K562 (cell line): ENCODE data around the gene IGFALS. TPM values are rescaled to one million over a fixed set of nuclear protein-coding genes. Genes with fewer than 3 reads are reported as not detected.

Experiments
- ATAC-seq: fragments of 200-7000 bp; cut with Tn5 transposase; 3 replicates; pipeline ENCODE4 v1.9.1; 2020; ENCODE audit warnings: moderate library complexity
- BruUV-seq: library from RNA; stranded (reverse); fragments of 400-500 nt; replicated peaks from 2 replicates; lab custom pipeline; 2021; lab: Mats Ljungman, UMichigan
- CTCF ChIA-PET: fragments of 300-600 bp; formaldehyde crosslinking; extraction: SDS; loops from one replicate; lab custom pipeline; 2021; ENCODE audit warnings: low intra/inter-chr PET ratio; lab: Yijun Ruan, JAX
- POLR2A ChIA-PET: fragments of 300-600, 350-650 bp; sonication (Branson Sonifier 250); formaldehyde crosslinking; extraction: SDS; loops from one replicate; lab custom pipeline; 2021; ENCODE audit warnings: antibody characterized with exemption, inconsistent platforms; lab: Yijun Ruan, JAX
- DNase-seq, 4 experiments: peaks; one replicate each; pipeline versions ENCODE4 v3.0.0 to v3.0.0-alpha.2; 2011 to 2018; ENCODE audit warnings: low spot score in 3 of 4, mixed read lengths in 3 of 4; ENCODE audit errors: extremely low read depth in 1 of 4
- FAIRE-seq: peaks from 2 replicates; lab custom pipeline; 2011; peaks lifted over from hg19 to GRCh38; lab: Jason Lieb, UNC
- H2AFZ ChIP-seq: 2 replicates; pipeline ENCODE4 v1.6.0; 2011; ENCODE audit warnings: low read depth, low read length, control low read depth, inconsistent platforms
- H3K27ac ChIP-seq: fragments of 200-600 bp; 3 replicates; pipeline ENCODE4 v1.8.0; 2011; ENCODE audit warnings: low read depth, mild to moderate bottlenecking, control low read depth, inconsistent platforms, low read length, moderate library complexity, mixed read lengths; ENCODE audit errors: extremely low read depth
- H3K27me3 ChIP-seq, 2 experiments: fragments of 300-600 bp in 1 of 2; 2 replicates in 1 of 2; 3 replicates in 1 of 2; pipeline versions ENCODE4 v1.6.0 to v1.8.0; 2011; ENCODE audit warnings: inconsistent platforms in 2 of 2, low read length in 2 of 2, mild to moderate bottlenecking in 1 of 2, mixed read lengths in 1 of 2, moderate library complexity in 1 of 2; ENCODE audit not compliant: control insufficient read depth in 2 of 2, insufficient read depth in 2 of 2
- H3K36me3 ChIP-seq: fragments of 300-600 bp; 3 replicates; pipeline ENCODE4 v1.8.0; 2011; ENCODE audit warnings: mild to moderate bottlenecking, low read length, inconsistent platforms; ENCODE audit not compliant: control insufficient read depth, insufficient read depth
- H3K4me1 ChIP-seq, 2 experiments: fragments of 200-600 bp in 1 of 2; replicated peaks in 1 of 2; 2 replicates in 1 of 2; 3 replicates in 1 of 2; pipeline versions ENCODE4 v1.5.1 to v1.8.0; 2011; ENCODE audit warnings: inconsistent platforms in 2 of 2, low read length in 2 of 2, mild to moderate bottlenecking in 1 of 2, mixed read lengths in 1 of 2, moderate library complexity in 1 of 2; ENCODE audit not compliant: control insufficient read depth in 2 of 2, insufficient read depth in 2 of 2
- H3K4me2 ChIP-seq: 2 replicates; pipeline ENCODE4 v1.6.1; 2011; ENCODE audit warnings: low read length, control low read depth, inconsistent platforms, mixed read lengths; ENCODE audit not compliant: insufficient read depth
- H3K4me3 ChIP-seq: fragments of 200-600 bp; sonication (generic), shearing (Covaris generic); 2 replicates; pipeline ENCODE4 v1.5.1; 2016; ENCODE audit warnings: control low read depth, inconsistent platforms
- H3K79me2 ChIP-seq: fragments of 200-600 bp; 3 replicates; pipeline ENCODE4 v1.8.0; 2011; ENCODE audit warnings: low read length, inconsistent platforms; ENCODE audit not compliant: control insufficient read depth, insufficient read depth
- H3K9ac ChIP-seq, 2 experiments: 2 replicates each; pipeline versions ENCODE4 v1.6.0 to v1.6.1; 2011; ENCODE audit warnings: low read depth in 2 of 2, low read length in 2 of 2, control low read depth in 1 of 2, inconsistent platforms in 1 of 2, mild to moderate bottlenecking in 1 of 2, mixed read lengths in 1 of 2; ENCODE audit not compliant: insufficient read depth in 1 of 2
- H3K9me1 ChIP-seq: one replicate; pipeline ENCODE4 v1.6.0; 2011; ENCODE audit warnings: inconsistent platforms, mild to moderate bottlenecking, low read length, moderate library complexity; ENCODE audit not compliant: control insufficient read depth, insufficient read depth
- H3K9me3 ChIP-seq: replicated peaks from 2 replicates; pipeline ENCODE4 v1.5.1; 2011; ENCODE audit warnings: low read depth, low read length, inconsistent platforms; ENCODE audit not compliant: control insufficient read depth, insufficient read depth
- H4K20me1 ChIP-seq: replicated peaks from 2 replicates; pipeline ENCODE4 v1.6.1; 2011; ENCODE audit warnings: low read length, inconsistent platforms, mixed read lengths; ENCODE audit not compliant: control insufficient read depth, insufficient read depth
- BRCA1 ChIP-seq, 2 experiments: fragments of 450-650 bp in 1 of 2; sonication (generic) in 1 of 2; formaldehyde crosslinking in 1 of 2; IDR thresholded peaks; 2 replicates each; pipeline versions ENCODE4 v1.5.0 to v1.6.1; 2017 to 2020; ENCODE audit warnings: mild to moderate bottlenecking in 1 of 2, missing genetic modification reagents in 1 of 2
- FOXJ3 ChIP-seq: sonication (generic); formaldehyde crosslinking; IDR thresholded peaks from 2 replicates; pipeline ENCODE4 v1.4.0; 2020; ENCODE audit warnings: mild to moderate bottlenecking, missing genetic modification reagents
- FOXM1 ChIP-seq, 2 experiments: fragments of 450-650 bp in 1 of 2; sonication (generic) in 1 of 2; formaldehyde crosslinking in 1 of 2; IDR thresholded peaks; 2 replicates each; pipeline versions ENCODE4 v1.6.1 to v1.9.0; 2017 to 2022; ENCODE audit warnings: low read depth in 2 of 2, mild to moderate bottlenecking in 2 of 2, missing genetic modification reagents in 1 of 2, moderate library complexity in 1 of 2
- HMGN3 ChIP-seq: IDR thresholded peaks from 2 replicates; pipeline ENCODE4 v1.6.1; 2011; ENCODE audit warnings: borderline replicate concordance, low read depth, mild to moderate bottlenecking, mixed read lengths, low read length; ENCODE audit not compliant: insufficient read length; ENCODE audit errors: extremely low read depth
- MBD2 ChIP-seq: sonication (generic); IDR thresholded peaks from 2 replicates; pipeline ENCODE4 v1.6.1; 2016; ENCODE audit warnings: low read depth, borderline replicate concordance
- MYBL2 ChIP-seq, 2 experiments: fragments of 450-650 bp in 1 of 2; sonication (generic) in 1 of 2; formaldehyde crosslinking in 1 of 2; IDR thresholded peaks; 2 replicates each; pipeline versions ENCODE4 v1.6.1 to v1.8.1; 2017 to 2022; ENCODE audit warnings: borderline replicate concordance in 1 of 2, inconsistent platforms in 1 of 2, low read depth in 1 of 2, mild to moderate bottlenecking in 1 of 2, missing genetic modification reagents in 1 of 2, moderate library complexity in 1 of 2
- SAP30 ChIP-seq: fragments of 200-600 bp; sonication (generic); IDR thresholded peaks from 2 replicates; pipeline ENCODE4 v1.6.1; 2012; ENCODE audit warnings: borderline replicate concordance, low read depth, mild to moderate bottlenecking, moderate library complexity, low read length, control low read depth, inconsistent platforms; ENCODE audit not compliant: insufficient read depth, poor library complexity, severe bottlenecking
- ZC3H4 ChIP-seq: sonication (generic); formaldehyde crosslinking; IDR thresholded peaks from 2 replicates; pipeline ENCODE4 v1.9.0; 2021; ENCODE audit warnings: missing genetic modification reagents, borderline replicate concordance
- ZNF584 ChIP-seq: fragments of 200-800 bp; sonication (Bioruptor generic); IDR thresholded peaks from 2 replicates; pipeline ENCODE4 v1.6.1; 2016; ENCODE audit warnings: low read depth, mild to moderate bottlenecking, missing genetic modification characterization, missing compliant biosample characterization
- WGBS: fragments of 100-300 bp; shearing (Covaris generic); methylation state at CpG from one replicate; pipeline ENCODE4 v1.1.6; 2016; ENCODE audit warnings: low coverage, mixed read lengths; ENCODE audit not compliant: insufficient coverage; ENCODE audit errors: missing lambda C conversion rate; 5-methylcytosine and 5-hydroxymethylcytosine counted together
- in situ Hi-C: fragments of 300-500 bp; cut with MboI; formaldehyde crosslinking; loops from 4 replicates; pipeline ENCODE4 v1.15.0; 2018; ENCODE audit warnings: inconsistent platforms, mixed read lengths
- intact Hi-C: fragments of 100-400 bp; cut with micrococcal nuclease; formaldehyde crosslinking; loops from 2 replicates; pipeline ENCODE4 v1.14.2; 2022
- polyA plus RNA-seq, 8 experiments: library from polyadenylated mRNA; depleted of rRNA in 4 of 8; stranded (reverse) in 5 of 8; unstranded in 3 of 8; fragments of >200 nt; fragmentation: Nextera tagmentation in 2 of 8; fragmentation: Illumina TruSeq in 1 of 8; extraction: Ambion mirVana in 2 of 8; extraction: Trizol in 1 of 8; gene quantifications; 2 replicates each; pipeline versions ENCODE4 v1.2.1 to v1.2.3, GENCODE V29; 2011 to 2014; ENCODE audit warnings: inconsistent platforms in 1 of 8, missing spikeins in 1 of 8
- total RNA-seq, 7 experiments: library from RNA; depleted of rRNA in 6 of 7; stranded (reverse); fragments of >200 nt in 6 of 7; fragmentation: Illumina TruSeq in 2 of 7; extraction: Trizol in 2 of 7; gene quantifications; 2 replicates each; pipeline versions ENCODE4 v1.2.1 to v1.2.3, GENCODE V29; 2011 to 2021; ENCODE audit warnings: low replicate concordance in 1 of 7
- TF ChIP-seq, protein P1 (sequence below): sonication (generic); formaldehyde crosslinking; IDR thresholded peaks from 2 replicates; pipeline ENCODE4 v1.9.0; 2022; ENCODE audit warnings: mild to moderate bottlenecking, missing genetic modification reagents
- TF ChIP-seq, protein P2 (sequence below): fragments of 150-350 bp; conservative IDR thresholded peaks from 2 replicates; pipeline ENCODE4 v1.6.1; 2014; ENCODE audit warnings: low read length
- TF ChIP-seq, protein P3 (sequence below): fragments of 250-450 bp; sonication (Bioruptor Pico); IDR thresholded peaks from 2 replicates; pipeline ENCODE4 v1.9.0; 2021; ENCODE audit warnings: mild to moderate bottlenecking, inconsistent platforms

IGFALS gene
- total and polyA plus RNA-seq, 9 of the 15 experiments (the other 6 are each of a cell fraction or from before 2014, with no cell fraction given): not detected

DNA sequence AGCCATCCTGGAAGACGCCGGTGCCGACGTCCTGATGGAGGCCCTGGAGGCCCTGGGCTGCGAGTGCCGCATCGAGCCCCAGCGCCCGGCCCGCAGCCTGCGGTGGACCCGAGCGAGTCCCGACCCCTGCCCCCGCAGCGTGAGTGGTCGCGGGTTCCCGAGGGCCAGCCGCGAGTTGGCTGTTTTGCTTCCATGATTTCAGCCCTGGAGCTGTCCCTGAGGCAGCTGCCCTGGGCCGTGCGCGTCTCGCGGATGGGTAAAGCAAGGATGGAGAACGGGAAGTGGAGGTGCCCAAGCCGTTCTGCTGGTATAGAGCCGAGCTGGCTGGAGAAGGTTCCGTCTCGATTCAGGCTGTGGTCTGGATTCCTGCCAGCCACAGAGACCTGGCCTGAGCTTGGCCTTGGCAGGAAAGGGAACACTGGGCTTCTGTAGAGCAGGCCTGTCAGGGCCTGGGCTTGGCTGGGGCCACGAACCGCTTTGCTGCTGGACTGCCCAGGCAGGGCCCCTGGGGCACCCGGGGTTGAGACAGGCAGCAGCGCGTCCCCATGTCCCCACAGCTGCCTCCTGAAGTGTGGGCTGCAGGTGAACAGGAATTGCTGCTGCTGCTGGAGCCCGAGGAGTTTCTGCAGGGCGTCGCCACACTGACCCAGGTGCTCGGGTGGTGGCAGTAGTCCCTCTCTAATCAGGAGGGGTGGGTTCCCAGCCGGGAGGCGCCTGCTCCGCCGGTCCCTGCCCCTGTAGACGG is 19.6 kb downstream of the IGFALS start:
- in situ Hi-C loops: no loop called here
- TF ChIP-seq FOXJ3 (CRISPR knock-in tag) (no peak), BRCA1 (IDR thresholded peaks at IDR 0.05) (no peak), BRCA1 (CRISPR knock-in tag; IDR thresholded peaks at IDR 0.05) (0 out of 2 replicates have a peak, but pooled peaks have one; percentile 19), MBD2 (peak; percentile 8; the same call in 1 of the 2 replicates), SAP30 (peak; percentile 3), HMGN3 (peak; percentile 10), ZNF584 (CRISPR knock-in tag) (peak; percentile 6; the same call in 1 of the 2 replicates), FOXM1 (IDR thresholded peaks at IDR 0.05; ENCODE audit: low read depth) (no peak), FOXM1 (CRISPR knock-in tag; IDR thresholded peaks at IDR 0.05; ENCODE audit: low read depth) (0 out of 2 replicates have a peak, but pooled peaks have one; percentile 10), MYBL2 (IDR thresholded peaks at IDR 0.05; ENCODE audit: low read depth) (no peak), MYBL2 (CRISPR knock-in tag; IDR thresholded peaks at IDR 0.05; ENCODE audit: borderline replicate concordance) (no peak), ZC3H4 (CRISPR knock-in tag) (0 out of 2 replicates have a peak, but pooled peaks have one; percentile 4)
- TF ChIP-seq, protein P1, sequence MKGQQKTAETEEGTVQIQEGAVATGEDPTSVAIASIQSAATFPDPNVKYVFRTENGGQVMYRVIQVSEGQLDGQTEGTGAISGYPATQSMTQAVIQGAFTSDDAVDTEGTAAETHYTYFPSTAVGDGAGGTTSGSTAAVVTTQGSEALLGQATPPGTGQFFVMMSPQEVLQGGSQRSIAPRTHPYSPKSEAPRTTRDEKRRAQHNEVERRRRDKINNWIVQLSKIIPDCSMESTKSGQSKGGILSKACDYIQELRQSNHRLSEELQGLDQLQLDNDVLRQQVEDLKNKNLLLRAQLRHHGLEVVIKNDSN (CRISPR knock-in tag): 0 out of 2 replicates have a peak, but pooled peaks have one; percentile 27
- TF ChIP-seq, protein P2, sequence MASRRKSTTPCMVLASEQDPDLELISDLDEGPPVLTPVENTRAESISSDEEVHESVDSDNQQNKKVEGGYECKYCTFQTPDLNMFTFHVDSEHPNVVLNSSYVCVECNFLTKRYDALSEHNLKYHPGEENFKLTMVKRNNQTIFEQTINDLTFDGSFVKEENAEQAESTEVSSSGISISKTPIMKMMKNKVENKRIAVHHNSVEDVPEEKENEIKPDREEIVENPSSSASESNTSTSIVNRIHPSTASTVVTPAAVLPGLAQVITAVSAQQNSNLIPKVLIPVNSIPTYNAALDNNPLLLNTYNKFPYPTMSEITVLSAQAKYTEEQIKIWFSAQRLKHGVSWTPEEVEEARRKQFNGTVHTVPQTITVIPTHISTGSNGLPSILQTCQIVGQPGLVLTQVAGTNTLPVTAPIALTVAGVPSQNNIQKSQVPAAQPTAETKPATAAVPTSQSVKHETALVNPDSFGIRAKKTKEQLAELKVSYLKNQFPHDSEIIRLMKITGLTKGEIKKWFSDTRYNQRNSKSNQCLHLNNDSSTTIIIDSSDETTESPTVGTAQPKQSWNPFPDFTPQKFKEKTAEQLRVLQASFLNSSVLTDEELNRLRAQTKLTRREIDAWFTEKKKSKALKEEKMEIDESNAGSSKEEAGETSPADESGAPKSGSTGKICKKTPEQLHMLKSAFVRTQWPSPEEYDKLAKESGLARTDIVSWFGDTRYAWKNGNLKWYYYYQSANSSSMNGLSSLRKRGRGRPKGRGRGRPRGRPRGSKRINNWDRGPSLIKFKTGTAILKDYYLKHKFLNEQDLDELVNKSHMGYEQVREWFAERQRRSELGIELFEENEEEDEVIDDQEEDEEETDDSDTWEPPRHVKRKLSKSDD: no peak
- TF ChIP-seq, protein P3, sequence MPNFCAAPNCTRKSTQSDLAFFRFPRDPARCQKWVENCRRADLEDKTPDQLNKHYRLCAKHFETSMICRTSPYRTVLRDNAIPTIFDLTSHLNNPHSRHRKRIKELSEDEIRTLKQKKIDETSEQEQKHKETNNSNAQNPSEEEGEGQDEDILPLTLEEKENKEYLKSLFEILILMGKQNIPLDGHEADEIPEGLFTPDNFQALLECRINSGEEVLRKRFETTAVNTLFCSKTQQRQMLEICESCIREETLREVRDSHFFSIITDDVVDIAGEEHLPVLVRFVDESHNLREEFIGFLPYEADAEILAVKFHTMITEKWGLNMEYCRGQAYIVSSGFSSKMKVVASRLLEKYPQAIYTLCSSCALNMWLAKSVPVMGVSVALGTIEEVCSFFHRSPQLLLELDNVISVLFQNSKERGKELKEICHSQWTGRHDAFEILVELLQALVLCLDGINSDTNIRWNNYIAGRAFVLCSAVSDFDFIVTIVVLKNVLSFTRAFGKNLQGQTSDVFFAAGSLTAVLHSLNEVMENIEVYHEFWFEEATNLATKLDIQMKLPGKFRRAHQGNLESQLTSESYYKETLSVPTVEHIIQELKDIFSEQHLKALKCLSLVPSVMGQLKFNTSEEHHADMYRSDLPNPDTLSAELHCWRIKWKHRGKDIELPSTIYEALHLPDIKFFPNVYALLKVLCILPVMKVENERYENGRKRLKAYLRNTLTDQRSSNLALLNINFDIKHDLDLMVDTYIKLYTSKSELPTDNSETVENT (CRISPR knock-in tag): no peak

More for the DNA sequence above, 19.6 kb downstream of the IGFALS start:
- intact Hi-C loops: no loop called here
- WGBS: 23% methylated on average over 35 of the region's 45 CpGs
- no peak for DNase-seq
- H3K36me3 ChIP-seq: peaks cover 63% of the 10 kb centered on the region; the same call in 2 of the 3 replicates
- H3K4me2 ChIP-seq: peak overlapping the region; percentile 98
- H3K9me3 ChIP-seq: no peaks in the 10 kb centered on the region
- POLR2A ChIA-PET: interaction anchor here (0.6 to 4.3 kb wide), 6 partner anchors 8 to 191 kb away, joined by 3 to 35 read pairs (median 4); partner anchors contain the start of genes NUBP2, RPS2 and SPSB3
- CTCF ChIA-PET: interaction anchor here (0.5 to 2.6 kb wide), 3 partner anchors 39 to 156 kb away, joined by 3 to 8 read pairs (median 4); no protein-coding TSS in a partner anchor
- peak; percentile 48 for FAIRE-seq
- H3K4me1 ChIP-seq: peaks cover 20 to 97% of the 10 kb centered on the region in 2 experiments; a peak in 4 of 5 replicates
- H3K27me3 ChIP-seq: no peaks in the 10 kb centered on the region
- H3K4me3 ChIP-seq: peak overlapping the region; percentile 96
- ATAC-seq: no peak
- BruUV-seq: no TSS peak
- H2AFZ ChIP-seq: peak overlapping the region; percentile 81
- peaks cover 51% of the 10 kb centered on the region for H3K79me2 ChIP-seq
- H4K20me1 ChIP-seq: peaks cover 8% of the 10 kb centered on the region; the same call in 1 of the 2 replicates
- peak overlapping the region; percentile 93 to 95; a peak in 3 of 4 replicates for H3K9ac ChIP-seq
- H3K9me1 ChIP-seq: peaks cover 2% of the 10 kb centered on the region
- H3K27ac ChIP-seq: peak overlapping the region; percentile 96
